Tibial artery (tissue), 4 donors: ENCODE results near the gene TOB2.
"Not testable (repeated sequence)": the region's sequence is repeated elsewhere in the genome, so short reads cannot be mapped to it uniquely, and the experiment has no call there.

Source experiments
- DNase-seq, 2 donors: peaks; one replicate each; pipeline ENCODE4 v3.0.0-alpha.2; 2019
- H3K27ac ChIP-seq, 2 donors: fragments of 200-600 bp; sonication (generic) in 1 of 2; 1 replicate in 1 of 2; 2 replicates in 1 of 2; pipeline ENCODE4 v1.5.1; 2018 to 2019; ENCODE audit warnings: mild to moderate bottlenecking in 1 of 2
- H3K27me3 ChIP-seq, 2 donors: fragments of 200-600 bp; sonication (generic) in 1 of 2; one replicate each; pipeline versions ENCODE4 v1.5.1 to v1.6.0; 2016 to 2019
- H3K36me3 ChIP-seq, 3 donors: fragments of 200-600 bp; sonication (generic) in 2 of 3; one replicate each; pipeline ENCODE4 v1.5.1; 2016 to 2019; ENCODE audit warnings: mild to moderate bottlenecking in 2 of 3
- H3K4me1 ChIP-seq, 4 donors: fragments of 200-600 bp; sonication (generic) in 2 of 4; 1 replicate in 3 of 4; 2 replicates in 1 of 4; pipeline ENCODE4 v1.5.1; 2016 to 2019
- H3K4me3 ChIP-seq, 2 donors: fragments of 200-600 bp; sonication (generic) in 1 of 2; 1 replicate in 1 of 2; 2 replicates in 1 of 2; pipeline ENCODE4 v1.5.1; 2018 to 2019; ENCODE audit warnings: mild to moderate bottlenecking in 2 of 2
- H3K9me3 ChIP-seq, 3 donors: fragments of 200-600 bp; sonication (generic) in 1 of 3; one replicate each; pipeline ENCODE4 v1.5.1; 2016 to 2019
- CTCF ChIP-seq, 2 experiments: fragments of 200-600 bp in 1 of 2; fragments of 450-650 bp in 1 of 2; IDR thresholded peaks; one replicate each; pipeline ENCODE4 v1.5.1; 2017 to 2019; ENCODE audit warnings: antibody characterized with exemption in 2 of 2, mild to moderate bottlenecking in 1 of 2, moderate library complexity in 1 of 2
- intact Hi-C: fragments of 100-400 bp; cut with DNase I; formaldehyde crosslinking; loops from one replicate; pipeline ENCODE4 v1.15.0; 2023; ENCODE audit warnings: low total_unique reads

TOB2 gene

GRCh38 chr22:41436322-41437113 lies 10.1 kb downstream of the TOB2 start:
- Histone ChIP-seq H3K36me3 (peaks cover 61 to 76% (median 75%) of the 10 kb centered on the region in 3 donors), H3K27me3 (no peaks in the 10 kb centered on the region), H3K4me1 (peaks cover 0 to 89% (median 52%) of the 10 kb centered on the region in 4 donors), H3K9me3 (no peaks in the 10 kb centered on the region), H3K27ac (peak overlapping the region; percentile 3 to 52), H3K4me3 (no peak overlapping the region)
- TF ChIP-seq CTCF (IDR thresholded peaks at IDR 0.05): no peak
- intact Hi-C loops: no loop called here
- no peak for DNase-seq

GRCh38 chr22:41435560-41435959 lies 11.0 kb downstream of the TOB2 start:
- TF ChIP-seq CTCF (IDR thresholded peaks at IDR 0.05): no peak
- Histone ChIP-seq H3K4me1 (peaks cover 0 to 79% (median 45%) of the 10 kb centered on the region in 4 donors), H3K36me3 (peaks cover 65 to 77% (median 73%) of the 10 kb centered on the region in 3 donors), H3K27ac (peak overlapping the region; percentile 48 to 52), H3K9me3 (no peaks in the 10 kb centered on the region), H3K4me3 (no peak overlapping the region), H3K27me3 (no peaks in the 10 kb centered on the region)
- intact Hi-C loops: no loop called here
- no peak for DNase-seq

GRCh38 chr22:41434361-41435003 lies 12.1 kb downstream of the TOB2 start:
- Histone ChIP-seq H3K27ac (peak overlapping the region; percentile 48 to 52), H3K4me1 (peaks cover 0 to 69% (median 38%) of the 10 kb centered on the region in 4 donors), H3K36me3 (peaks cover 63 to 70% (median 70%) of the 10 kb centered on the region in 3 donors)
- H3K9me3 ChIP-seq, intact Hi-C loops, H3K4me3 ChIP-seq, H3K27me3 ChIP-seq, DNase-seq: not testable (repeated sequence)

- Histone ChIP-seq H3K27ac (peak overlapping the region in 1 of 2 donors; percentile 25), H3K4me1 (peaks cover 0 to 59% (median 29%) of the 10 kb centered on the region in 4 donors), H3K36me3 (peaks cover 63 to 67% (median 64%) of the 10 kb centered on the region in 3 donors)
- H3K4me3 ChIP-seq, H3K9me3 ChIP-seq, intact Hi-C loops, DNase-seq, H3K27me3 ChIP-seq: not testable (repeated sequence)
Observed at GRCh38 chr22:41433480-41433879, 13.1 kb downstream of the TOB2 start.

- Histone ChIP-seq H3K27me3 (no peaks in the 10 kb centered on the region), H3K4me3 (no peak overlapping the region), H3K9me3 (no peaks in the 10 kb centered on the region), H3K36me3 (peaks cover 54 to 71% (median 59%) of the 10 kb centered on the region in 3 donors), H3K4me1 (peaks cover 0 to 42% (median 25%) of the 10 kb centered on the region in 4 donors), H3K27ac (peak overlapping the region; percentile 22 to 38)
- intact Hi-C loops: no loop called here
- TF ChIP-seq CTCF (IDR thresholded peaks at IDR 0.05): no peak
- DNase-seq: no peak
Observed at GRCh38 chr22:41431656-41432055, 14.9 kb downstream of the TOB2 start.

GRCh38 chr22:41429951-41430332 lies 16.7 kb downstream of the TOB2 start:
- H3K36me3 ChIP-seq: peaks cover 37 to 71% (median 44%) of the 10 kb centered on the region in 3 donors
- peak overlapping the region in 1 of 2 donors; percentile 46 for H3K27ac ChIP-seq
- TF ChIP-seq CTCF (IDR thresholded peaks at IDR 0.05): no peak
- intact Hi-C loops: no loop called here
- no peak overlapping the region for H3K4me3 ChIP-seq
- H3K27me3 ChIP-seq: no peaks in the 10 kb centered on the region
- peaks cover 0 to 25% (median 11%) of the 10 kb centered on the region in 4 donors for H3K4me1 ChIP-seq
- no peak for DNase-seq
- H3K9me3 ChIP-seq: no peaks in the 10 kb centered on the region
